BE2C (cell line): ENCODE data around the gene ODF2L.

Source experiments
- DNase-seq: peaks from one replicate; pipeline ENCODE4 v3.0.0-alpha.2; 2020
- H3K27me3 ChIP-seq: fragments of 250-450 bp; sonication (Bioruptor Pico); 2 replicates; pipeline ENCODE4 v1.5.1; 2020; ENCODE audit warnings: mild to moderate bottlenecking
- H3K36me3 ChIP-seq: fragments of 250-450 bp; sonication (Bioruptor Pico); 2 replicates; pipeline ENCODE4 v1.5.1; 2020; ENCODE audit warnings: mild to moderate bottlenecking
- H3K4me1 ChIP-seq: fragments of 250-450 bp; sonication (Bioruptor Pico); 2 replicates; pipeline ENCODE4 v1.5.1; 2020
- H3K4me3 ChIP-seq: 2 replicates; pipeline ENCODE4 v1.5.1; 2011; ENCODE audit warnings: low read depth, low read length
- H3K9me3 ChIP-seq: fragments of 250-450 bp; sonication (Bioruptor Pico); 2 replicates; pipeline ENCODE4 v1.5.1; 2020
- TF ChIP-seq, protein P1 (sequence below): IDR thresholded peaks from 2 replicates; pipeline ENCODE4 v1.5.1; 2012; ENCODE audit warnings: mild to moderate bottlenecking, low read depth, low read length

ODF2L gene

DNA sequence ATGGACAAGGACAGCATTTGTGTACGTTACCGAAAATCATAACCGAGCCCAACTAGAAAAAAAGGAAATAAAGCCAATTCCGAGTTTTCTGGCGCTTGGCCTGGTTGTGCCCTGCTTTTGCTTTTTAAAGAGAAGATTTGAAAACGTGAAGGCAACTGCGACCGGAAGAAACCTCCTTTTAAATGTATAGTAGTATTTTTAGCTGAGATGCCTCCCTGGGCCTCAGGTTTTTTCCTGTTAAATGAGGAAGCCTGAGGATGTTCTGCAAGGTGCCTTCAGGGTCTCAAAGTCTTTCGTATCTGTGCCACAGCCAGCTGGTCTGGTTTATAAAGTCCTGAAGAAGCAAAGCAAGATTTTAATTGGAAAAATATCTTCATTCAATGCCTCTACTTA lies 371 bp upstream of the ODF2L start:
- H3K4me3 ChIP-seq: peak overlapping the region; percentile 71
- TF ChIP-seq, protein P1, sequence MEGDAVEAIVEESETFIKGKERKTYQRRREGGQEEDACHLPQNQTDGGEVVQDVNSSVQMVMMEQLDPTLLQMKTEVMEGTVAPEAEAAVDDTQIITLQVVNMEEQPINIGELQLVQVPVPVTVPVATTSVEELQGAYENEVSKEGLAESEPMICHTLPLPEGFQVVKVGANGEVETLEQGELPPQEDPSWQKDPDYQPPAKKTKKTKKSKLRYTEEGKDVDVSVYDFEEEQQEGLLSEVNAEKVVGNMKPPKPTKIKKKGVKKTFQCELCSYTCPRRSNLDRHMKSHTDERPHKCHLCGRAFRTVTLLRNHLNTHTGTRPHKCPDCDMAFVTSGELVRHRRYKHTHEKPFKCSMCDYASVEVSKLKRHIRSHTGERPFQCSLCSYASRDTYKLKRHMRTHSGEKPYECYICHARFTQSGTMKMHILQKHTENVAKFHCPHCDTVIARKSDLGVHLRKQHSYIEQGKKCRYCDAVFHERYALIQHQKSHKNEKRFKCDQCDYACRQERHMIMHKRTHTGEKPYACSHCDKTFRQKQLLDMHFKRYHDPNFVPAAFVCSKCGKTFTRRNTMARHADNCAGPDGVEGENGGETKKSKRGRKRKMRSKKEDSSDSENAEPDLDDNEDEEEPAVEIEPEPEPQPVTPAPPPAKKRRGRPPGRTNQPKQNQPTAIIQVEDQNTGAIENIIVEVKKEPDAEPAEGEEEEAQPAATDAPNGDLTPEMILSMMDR: no peak
- no peaks in the 10 kb centered on the region for H3K36me3 ChIP-seq
- no peaks in the 10 kb centered on the region for H3K27me3 ChIP-seq
- H3K9me3 ChIP-seq: no peaks in the 10 kb centered on the region
- DNase-seq: no peak
- H3K4me1 ChIP-seq: no peaks in the 10 kb centered on the region

- Histone ChIP-seq H3K9me3 (no peaks in the 10 kb centered on the region), H3K4me1 (no peaks in the 10 kb centered on the region), H3K4me3 (no peak overlapping the region), H3K36me3 (no peaks in the 10 kb centered on the region), H3K27me3 (no peaks in the 10 kb centered on the region)
- no peak for DNase-seq
- TF ChIP-seq, protein P1: no peak
These were observed 1.7 kb downstream of the ODF2L start for GRCh38 chr1:86394416-86394815.

- no peaks in the 10 kb centered on the region for H3K4me1 ChIP-seq
- H3K4me3 ChIP-seq: no peak overlapping the region
- no peak for DNase-seq
- TF ChIP-seq, protein P1: no peak
- H3K36me3 ChIP-seq: no peaks in the 10 kb centered on the region
- H3K27me3 ChIP-seq: no peaks in the 10 kb centered on the region
- no peaks in the 10 kb centered on the region for H3K9me3 ChIP-seq
These were observed 6.8 kb downstream of the ODF2L start for GRCh38 chr1:86389307-86389706.

DNA sequence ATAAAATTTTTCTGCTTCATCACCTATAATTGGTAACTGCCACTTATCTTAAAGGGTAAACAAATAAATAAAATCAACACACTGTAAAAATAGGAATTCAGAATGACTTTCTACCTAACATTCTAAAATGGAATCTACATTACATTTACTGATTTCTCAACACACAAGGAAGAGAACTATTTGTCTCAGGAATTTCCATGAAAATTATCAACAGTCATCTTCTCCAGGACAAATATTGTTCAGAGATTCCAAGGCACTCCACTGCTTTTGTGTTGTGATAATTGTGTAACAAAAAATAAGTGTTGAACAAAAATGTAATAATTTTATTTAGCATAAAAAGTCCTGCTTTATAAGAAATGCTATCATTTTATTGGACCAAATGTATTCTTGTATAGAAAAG lies 7.3 kb downstream of the ODF2L start:
- TF ChIP-seq, protein P1: no peak
- Histone ChIP-seq H3K36me3 (no peaks in the 10 kb centered on the region), H3K9me3 (no peaks in the 10 kb centered on the region), H3K4me1 (no peaks in the 10 kb centered on the region), H3K4me3 (no peak overlapping the region), H3K27me3 (no peaks in the 10 kb centered on the region)
- no peak for DNase-seq

DNA sequence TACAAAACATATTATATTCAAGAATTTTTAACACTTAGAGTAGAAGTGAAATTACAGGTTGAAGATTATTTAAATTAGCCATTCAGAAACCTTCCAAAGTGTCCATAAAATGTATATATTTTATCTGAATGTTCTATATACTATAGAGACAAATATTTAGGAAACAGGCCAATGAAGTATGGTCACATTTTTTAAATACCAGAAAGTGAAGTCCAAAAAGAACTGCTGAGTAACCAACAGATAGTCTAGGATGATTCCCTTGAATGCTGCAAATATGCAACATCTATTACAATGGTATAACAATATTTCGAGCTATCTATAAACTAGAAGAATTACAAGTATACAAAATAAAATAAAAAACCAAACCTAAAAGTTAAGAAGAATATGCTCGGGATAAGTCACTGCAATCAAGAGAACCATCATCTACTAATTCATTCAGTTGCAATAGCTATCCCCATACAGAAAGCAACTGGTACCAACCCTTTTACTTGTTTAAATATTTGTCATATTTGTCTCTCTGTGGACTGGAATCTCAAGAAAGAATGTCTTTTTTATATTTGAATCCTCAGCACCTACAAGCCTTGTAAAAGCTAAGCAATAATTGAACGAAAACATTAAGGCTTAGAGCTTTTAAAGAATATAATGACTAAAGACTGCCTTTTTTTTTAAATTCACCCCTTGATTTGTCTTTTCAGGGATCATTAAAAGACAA lies 8.1 kb downstream of the ODF2L start:
- Histone ChIP-seq H3K27me3 (no peaks in the 10 kb centered on the region), H3K4me1 (no peaks in the 10 kb centered on the region), H3K4me3 (no peak overlapping the region), H3K36me3 (no peaks in the 10 kb centered on the region), H3K9me3 (no peaks in the 10 kb centered on the region)
- TF ChIP-seq, protein P1: no peak
- DNase-seq: no peak

- no peaks in the 10 kb centered on the region for H3K4me1 ChIP-seq
- TF ChIP-seq, protein P1: no peak
- H3K27me3 ChIP-seq: no peaks in the 10 kb centered on the region
- DNase-seq: no peak
- H3K36me3 ChIP-seq: no peaks in the 10 kb centered on the region
- H3K4me3 ChIP-seq: no peak overlapping the region
- H3K9me3 ChIP-seq: no peaks in the 10 kb centered on the region
These were observed 13.2 kb downstream of the ODF2L start for GRCh38 chr1:86382878-86383277.
